Stimulated activated naive CD8-positive, alpha-beta T cell treated with anti-CD3 and anti-CD28 coated beads, Interleukin-15, amount 100 ng/mL, for 72 hours (primary cell): ENCODE data around the gene SHKBP1.
A peak's percentile ranks its signal among the peaks of the same experiment; 100 is the strongest.

Source experiments
- ATAC-seq: fragments of 150-1000 bp; cut with Tn5 transposase; 2 replicates; pipeline ENCODE4 v1.10.0; 2021; ENCODE audit warnings: mild to moderate bottlenecking, moderate library complexity
- DNase-seq, 2 donors: peaks; one replicate each; pipeline ENCODE4 v3.0.0; 2021 to 2022
- H3K27ac Mint-ChIP-seq, 2 donors: one replicate each; pipeline ENCODE4 v1.8.0; 2022; ENCODE audit warnings: mild to moderate bottlenecking in 2 of 2, mixed read lengths in 2 of 2, moderate library complexity in 2 of 2
- H3K27me3 Mint-ChIP-seq: one replicate; pipeline ENCODE4 v1.8.0; 2022; ENCODE audit warnings: mixed read lengths
- H3K4me1 Mint-ChIP-seq: one replicate; pipeline ENCODE4 v1.8.0; 2022; ENCODE audit warnings: mild to moderate bottlenecking, mixed read lengths
- H3K4me3 Mint-ChIP-seq, 2 donors: one replicate each; pipeline ENCODE4 v1.8.0; 2022; ENCODE audit warnings: mild to moderate bottlenecking in 2 of 2, mixed read lengths in 2 of 2, moderate library complexity in 1 of 2
- H3K9me3 Mint-ChIP-seq, 2 donors: one replicate each; pipeline ENCODE4 v1.8.0; 2022; ENCODE audit warnings: mixed read lengths in 2 of 2

SHKBP1 gene

GRCh38 chr19:40570313-40571004 lies 6.2 kb upstream of the SHKBP1 start:
- H3K4me1 Mint-ChIP-seq = peaks cover 22% of the 10 kb centered on the region
- peak overlapping the region; percentile 69 to 83 for H3K27ac Mint-ChIP-seq
- peak; percentile 95 to 99 for DNase-seq
- H3K4me3 Mint-ChIP-seq = peak overlapping the region; percentile 71 to 86
- H3K9me3 Mint-ChIP-seq = peaks cover 0 to 4% of the 10 kb centered on the region in 2 donors
- peaks cover 48% of the 10 kb centered on the region for H3K27me3 Mint-ChIP-seq
- peak; percentile 96 for ATAC-seq

GRCh38 chr19:40571005-40571318 lies 5.7 kb upstream of the SHKBP1 start:
- peaks cover 27% of the 10 kb centered on the region for H3K4me1 Mint-ChIP-seq
- H3K27ac Mint-ChIP-seq = peak overlapping the region; percentile 45 to 83
- H3K9me3 Mint-ChIP-seq = peaks cover 0 to 4% of the 10 kb centered on the region in 2 donors
- DNase-seq (no peak), ATAC-seq (no peak)
- peaks cover 43% of the 10 kb centered on the region for H3K27me3 Mint-ChIP-seq
- H3K4me3 Mint-ChIP-seq = peak overlapping the region; percentile 71 to 86

GRCh38 chr19:40571831-40572495 lies 4.7 kb upstream of the SHKBP1 start:
- Mint-ChIP-seq H3K9me3 (peaks cover 0 to 4% of the 10 kb centered on the region in 2 donors), H3K27me3 (peaks cover 33% of the 10 kb centered on the region), H3K4me1 (peaks cover 30% of the 10 kb centered on the region), H3K4me3 (no peak overlapping the region), H3K27ac (no peak overlapping the region)
- DNase-seq (no peak), ATAC-seq (no peak)

- H3K27ac Mint-ChIP-seq = no peak overlapping the region
- peaks cover 35% of the 10 kb centered on the region for H3K4me1 Mint-ChIP-seq
- DNase-seq = no peak
- no peak for ATAC-seq
- peak overlapping the region in 1 of 2 donors; percentile 41 for H3K4me3 Mint-ChIP-seq
- H3K9me3 Mint-ChIP-seq = peaks cover 0 to 4% of the 10 kb centered on the region in 2 donors
- H3K27me3 Mint-ChIP-seq = no peaks in the 10 kb centered on the region
These were observed 1.3 kb upstream of the SHKBP1 start for GRCh38 chr19:40575326-40575725.

- H3K4me3 Mint-ChIP-seq = peak overlapping the region; percentile 87 to 94
- H3K4me1 Mint-ChIP-seq = peaks cover 28% of the 10 kb centered on the region
- no peaks in the 10 kb centered on the region for H3K9me3 Mint-ChIP-seq
- H3K27me3 Mint-ChIP-seq = no peaks in the 10 kb centered on the region
- peak overlapping the region; percentile 74 to 90 for H3K27ac Mint-ChIP-seq
- peak in 1 of 2 donors; percentile 48 for DNase-seq
- ATAC-seq = peak; percentile 73
These were observed 505 bp upstream of the SHKBP1 start for GRCh38 chr19:40576151-40576584.

- no peaks in the 10 kb centered on the region for H3K27me3 Mint-ChIP-seq
- no peaks in the 10 kb centered on the region for H3K9me3 Mint-ChIP-seq
- peak overlapping the region; percentile 87 to 94 for H3K4me3 Mint-ChIP-seq
- no peak overlapping the region for H3K27ac Mint-ChIP-seq
- peaks cover 34% of the 10 kb centered on the region for H3K4me1 Mint-ChIP-seq
- ATAC-seq (no peak), DNase-seq (no peak)
These were observed 1.8 kb downstream of the SHKBP1 start for GRCh38 chr19:40578442-40578908.

- ATAC-seq = no peak
- DNase-seq = no peak
- peaks cover 31% of the 10 kb centered on the region for H3K4me1 Mint-ChIP-seq
- no peak overlapping the region for H3K4me3 Mint-ChIP-seq
- H3K27me3 Mint-ChIP-seq = no peaks in the 10 kb centered on the region
- no peaks in the 10 kb centered on the region for H3K9me3 Mint-ChIP-seq
- no peak overlapping the region for H3K27ac Mint-ChIP-seq
These were observed 3.9 kb downstream of the SHKBP1 start for GRCh38 chr19:40580619-40581018.

GRCh38 chr19:40581531-40581930 lies 4.9 kb downstream of the SHKBP1 start:
- H3K27me3 Mint-ChIP-seq = no peaks in the 10 kb centered on the region
- no peaks in the 10 kb centered on the region for H3K9me3 Mint-ChIP-seq
- H3K4me3 Mint-ChIP-seq = no peak overlapping the region
- ATAC-seq (no peak), DNase-seq (no peak)
- peaks cover 34% of the 10 kb centered on the region for H3K4me1 Mint-ChIP-seq
- H3K27ac Mint-ChIP-seq = no peak overlapping the region

GRCh38 chr19:40582467-40582866 lies 5.8 kb downstream of the SHKBP1 start:
- peaks cover 34% of the 10 kb centered on the region for H3K4me1 Mint-ChIP-seq
- no peak for ATAC-seq
- H3K27ac Mint-ChIP-seq = no peak overlapping the region
- no peak overlapping the region for H3K4me3 Mint-ChIP-seq
- no peak for DNase-seq
- no peaks in the 10 kb centered on the region for H3K9me3 Mint-ChIP-seq
- H3K27me3 Mint-ChIP-seq = no peaks in the 10 kb centered on the region

GRCh38 chr19:40583283-40583682 lies 6.6 kb downstream of the SHKBP1 start:
- ATAC-seq (no peak), DNase-seq (no peak)
- no peaks in the 10 kb centered on the region for H3K27me3 Mint-ChIP-seq
- no peak overlapping the region for H3K27ac Mint-ChIP-seq
- H3K4me1 Mint-ChIP-seq = peaks cover 26% of the 10 kb centered on the region
- no peaks in the 10 kb centered on the region for H3K9me3 Mint-ChIP-seq
- no peak overlapping the region for H3K4me3 Mint-ChIP-seq

GRCh38 chr19:40584007-40584406 lies 7.3 kb downstream of the SHKBP1 start:
- ATAC-seq (no peak), DNase-seq (no peak)
- peaks cover 20% of the 10 kb centered on the region for H3K4me1 Mint-ChIP-seq
- no peak overlapping the region for H3K4me3 Mint-ChIP-seq
- H3K9me3 Mint-ChIP-seq = no peaks in the 10 kb centered on the region
- H3K27ac Mint-ChIP-seq = no peak overlapping the region
- H3K27me3 Mint-ChIP-seq = no peaks in the 10 kb centered on the region

GRCh38 chr19:40585241-40585981 lies 8.7 kb downstream of the SHKBP1 start:
- peaks cover 20% of the 10 kb centered on the region for H3K4me1 Mint-ChIP-seq
- no peak overlapping the region for H3K27ac Mint-ChIP-seq
- H3K27me3 Mint-ChIP-seq = no peaks in the 10 kb centered on the region
- H3K9me3 Mint-ChIP-seq = no peaks in the 10 kb centered on the region
- no peak overlapping the region for H3K4me3 Mint-ChIP-seq
- ATAC-seq (no peak), DNase-seq (no peak)

GRCh38 chr19:40585982-40586422 lies 9.3 kb downstream of the SHKBP1 start:
- H3K9me3 Mint-ChIP-seq = no peaks in the 10 kb centered on the region
- no peak overlapping the region for H3K4me3 Mint-ChIP-seq
- H3K27me3 Mint-ChIP-seq = no peaks in the 10 kb centered on the region
- peaks cover 20% of the 10 kb centered on the region for H3K4me1 Mint-ChIP-seq
- no peak overlapping the region for H3K27ac Mint-ChIP-seq
- DNase-seq (no peak), ATAC-seq (no peak)

- H3K27ac Mint-ChIP-seq = peak overlapping the region in 1 of 2 donors; percentile 52
- peaks cover 20% of the 10 kb centered on the region for H3K4me1 Mint-ChIP-seq
- H3K4me3 Mint-ChIP-seq = no peak overlapping the region
- no peak for DNase-seq
- no peaks in the 10 kb centered on the region for H3K9me3 Mint-ChIP-seq
- ATAC-seq = no peak
- no peaks in the 10 kb centered on the region for H3K27me3 Mint-ChIP-seq
These were observed 9.9 kb downstream of the SHKBP1 start for GRCh38 chr19:40586611-40587010.

- H3K4me1 Mint-ChIP-seq = peaks cover 15% of the 10 kb centered on the region
- ATAC-seq (no peak), DNase-seq (no peak)
- H3K9me3 Mint-ChIP-seq = no peaks in the 10 kb centered on the region
- no peak overlapping the region for H3K4me3 Mint-ChIP-seq
- H3K27me3 Mint-ChIP-seq = no peaks in the 10 kb centered on the region
- H3K27ac Mint-ChIP-seq = peak overlapping the region in 1 of 2 donors; percentile 31
These were observed 11.6 kb downstream of the SHKBP1 start for GRCh38 chr19:40588110-40588854.
